ENCODE measurements around the gene R3HDM2. TPM values are rescaled to one million over a fixed set of nuclear protein-coding genes. Genes with fewer than 3 reads are reported as not detected.

Gene R3HDM2
- total RNA-seq, 2 experiments from 2014 or later, result 25.8 to 47.2 TPM

DNA sequence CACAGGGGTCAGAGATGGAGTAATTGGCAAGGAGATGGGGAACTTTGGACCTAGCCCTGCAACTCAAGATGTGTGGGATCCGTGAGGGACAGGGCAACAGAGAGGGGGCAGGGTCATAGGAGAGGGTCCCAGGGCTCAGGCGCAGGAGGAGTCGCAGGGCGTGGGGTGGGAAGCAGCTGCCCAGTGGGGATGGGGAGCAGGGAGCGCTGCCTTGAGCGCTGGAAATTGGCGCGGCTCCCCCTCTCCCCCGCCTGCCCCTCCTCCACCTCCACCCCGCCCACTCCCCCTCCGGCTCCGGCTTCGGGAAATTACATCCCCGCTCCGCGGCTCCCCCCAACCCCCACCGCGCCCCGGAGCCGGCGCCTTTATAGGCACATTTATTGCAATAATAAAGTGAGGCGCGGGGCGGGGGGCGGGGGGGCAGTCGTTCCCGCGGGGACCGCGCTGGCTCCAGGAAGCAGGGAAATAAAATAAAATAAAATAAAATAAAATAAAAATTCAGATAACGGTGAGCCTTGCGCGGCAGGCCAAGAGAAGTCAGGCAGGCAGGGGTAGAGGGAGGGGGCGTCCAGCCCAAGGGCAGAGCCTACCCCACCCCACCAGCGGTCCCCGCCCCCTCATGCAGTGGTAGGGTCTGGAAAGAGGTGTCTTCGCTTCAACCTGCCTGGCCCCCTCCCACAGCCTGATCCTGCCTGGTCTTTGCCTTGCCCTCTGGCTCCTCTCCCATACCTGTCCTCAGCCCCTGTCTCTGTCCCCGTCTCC lies 210.7 kb downstream of the R3HDM2 start:
- Histone ChIP-seq H3K79me2 (ENCODE audit: insufficient read depth, low read depth, low read length) (no peaks in the 10 kb centered on the region), H3K9me3 (ENCODE audit: low read length) (no peaks in the 10 kb centered on the region), H3K4me2 (ENCODE audit: low read length) (no peak overlapping the region), H3K4me3 (ENCODE audit: low read depth, low read length, poor library complexity, severe bottlenecking) (no peak overlapping the region), H3K4me1 (ENCODE audit: insufficient read depth, low read length, poor library complexity, severe bottlenecking) (peaks cover 49% of the 10 kb centered on the region), H3K27ac (ENCODE audit: low read depth, low read length, poor library complexity, severe bottlenecking) (no peak overlapping the region), H4K20me1 (ENCODE audit: insufficient read depth, low read length) (no peaks in the 10 kb centered on the region), H2AFZ (ENCODE audit: low read length) (no peak overlapping the region), H3K36me3 (ENCODE audit: insufficient read depth, low read length) (no peaks in the 10 kb centered on the region), H3K9me2 (ENCODE audit: insufficient read depth, low read length) (no peaks in the 10 kb centered on the region)
- intact Hi-C loops (cut with micrococcal nuclease; ENCODE audit: unreplicated experiment), result no loop called here
- TF ChIP-seq CTCF (conservative IDR thresholded peaks at IDR 0.05; ENCODE audit: low read length) (no peak), EZH2phosphoT487 (IDR thresholded peaks at IDR 0.05; ENCODE audit: borderline replicate concordance, low read depth, low read length) (no peak)
- BruUV-seq (replicated peaks), result no TSS peak
- ChIA-PET CTCF (ENCODE audit: unreplicated experiment) (interaction anchor here (0.6 kb wide), 1 partner anchor 24 kb away, joined by 3 read pairs; no protein-coding TSS in a partner anchor), POLR2A (interaction anchor here (1.0 kb wide), 1 partner anchor 9 kb away, joined by 3 read pairs; the partner anchor contains the start of gene SHMT2)
- no peak for DNase-seq (ENCODE audit: low spot score)

DNA sequence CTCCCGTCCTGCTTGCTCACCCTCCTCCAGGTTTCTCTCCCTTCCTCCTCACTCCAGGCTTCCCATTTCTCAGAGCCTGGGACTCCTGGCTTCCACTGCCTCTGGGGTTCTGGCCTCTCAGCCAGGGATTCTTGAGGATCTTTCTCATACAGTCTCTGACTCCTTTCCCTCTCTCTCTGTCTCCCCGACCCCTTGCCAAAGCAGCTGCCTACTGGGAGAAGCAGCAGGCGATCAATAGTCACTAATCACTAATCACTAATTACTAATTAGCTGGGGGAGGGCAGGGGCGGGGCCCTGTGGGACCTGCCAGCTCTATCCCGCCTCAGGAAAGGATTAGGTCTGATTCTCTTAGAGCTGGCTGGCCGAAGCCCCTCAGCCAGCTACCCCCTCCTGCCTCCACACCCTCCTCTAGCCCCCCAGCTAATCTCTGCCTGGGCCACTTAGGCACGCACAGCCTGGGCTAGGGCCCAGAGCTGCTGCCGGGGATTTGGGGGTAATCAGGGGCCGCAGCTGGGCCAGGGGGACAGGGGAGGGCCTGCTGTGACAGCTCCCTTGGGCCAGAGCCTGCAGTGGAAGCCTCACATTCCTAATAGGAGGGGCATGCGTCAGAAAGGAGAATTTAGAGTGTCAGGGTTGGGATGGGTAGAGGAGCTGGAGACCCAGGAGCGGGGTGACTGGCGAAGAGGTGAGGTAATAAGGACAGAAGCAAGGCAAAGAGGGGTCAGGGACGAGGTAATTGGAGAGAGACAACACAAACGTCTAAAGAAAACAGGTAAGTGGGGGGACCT lies 211.4 kb downstream of the R3HDM2 start:
- Histone ChIP-seq H3K9me3 (ENCODE audit: low read length) (no peaks in the 10 kb centered on the region), H3K9me2 (ENCODE audit: insufficient read depth, low read length) (no peaks in the 10 kb centered on the region), H4K20me1 (ENCODE audit: insufficient read depth, low read length) (no peaks in the 10 kb centered on the region), H3K4me2 (ENCODE audit: low read length) (peak overlapping the region; percentile 86; the same call in 1 of the 2 replicates), H3K4me3 (ENCODE audit: low read depth, low read length, poor library complexity, severe bottlenecking) (no peak overlapping the region), H2AFZ (ENCODE audit: low read length) (no peak overlapping the region), H3K79me2 (ENCODE audit: insufficient read depth, low read depth, low read length) (no peaks in the 10 kb centered on the region), H3K4me1 (ENCODE audit: insufficient read depth, low read length, poor library complexity, severe bottlenecking) (peaks cover 53% of the 10 kb centered on the region), H3K27ac (ENCODE audit: low read depth, low read length, poor library complexity, severe bottlenecking) (no peak overlapping the region), H3K36me3 (ENCODE audit: insufficient read depth, low read length) (no peaks in the 10 kb centered on the region)
- POLR2A ChIA-PET, result interaction anchor here (1.0 kb wide), 1 partner anchor 10 kb away, joined by 3 read pairs; the partner anchor contains the start of gene SHMT2
- CTCF ChIA-PET (ENCODE audit: unreplicated experiment), result interaction anchor here (0.6 kb wide), 2 partner anchors 25 to 531 kb away, joined by 3 read pairs; no protein-coding TSS in a partner anchor
- DNase-seq (ENCODE audit: low spot score), result no peak
- TF ChIP-seq CTCF (conservative IDR thresholded peaks at IDR 0.05; ENCODE audit: low read length) (no peak), EZH2phosphoT487 (IDR thresholded peaks at IDR 0.05; ENCODE audit: borderline replicate concordance, low read depth, low read length) (no peak)
- BruUV-seq (replicated peaks), result no TSS peak
- intact Hi-C loops (cut with micrococcal nuclease; ENCODE audit: unreplicated experiment), result no loop called here
